Type B pancreatic cell (in vitro differentiated cells): ENCODE results near the gene SUCLG2. TPM values are rescaled to one million over a fixed set of nuclear protein-coding genes. Genes with fewer than 3 reads are reported as not detected.

Experiments used
- DNase-seq: peaks from one replicate; pipeline ENCODE4 v3.0.0; 2021; ENCODE audit warnings: mixed read lengths; ENCODE audit not compliant: unreplicated experiment; ENCODE audit errors: extremely low spot score
- H3K27ac Mint-ChIP-seq: 2 replicates; pipeline ENCODE4 v1.8.0; 2021; ENCODE audit warnings: mild to moderate bottlenecking, mixed read lengths
- H3K27me3 Mint-ChIP-seq: 2 replicates; pipeline ENCODE4 v1.8.0; 2021; ENCODE audit warnings: mixed read lengths
- H3K36me3 Mint-ChIP-seq: 2 replicates; pipeline ENCODE4 v1.8.0; 2021; ENCODE audit warnings: mixed read lengths
- H3K4me1 Mint-ChIP-seq: one replicate; pipeline ENCODE4 v1.8.0; 2021; ENCODE audit warnings: mixed read lengths; ENCODE audit not compliant: unreplicated experiment
- H3K4me3 Mint-ChIP-seq: 2 replicates; pipeline ENCODE4 v1.8.0; 2021; ENCODE audit warnings: mild to moderate bottlenecking, mixed read lengths
- H3K9me3 Mint-ChIP-seq: 2 replicates; pipeline ENCODE4 v1.8.0; 2021; ENCODE audit warnings: mixed read lengths
- total RNA-seq: library from RNA; stranded (reverse); gene quantifications from 2 replicates; pipeline ENCODE4 v1.2.1, GENCODE V29; 2021; ENCODE audit warnings: low replicate concordance
- TF ChIP-seq, protein P1 (sequence below): fragments of 200-600 bp; sonication (generic); conservative IDR thresholded peaks from 2 replicates; pipeline ENCODE4 v1.5.0; 2021; ENCODE audit warnings: antibody characterized with exemption, mild to moderate bottlenecking

Gene SUCLG2
- total RNA-seq, 1 donor from 2014 or later: 42.8 TPM

GRCh38 chr3:67691207-67691606, 36.8 kb upstream of the SUCLG2 start:
- Mint-ChIP-seq H3K4me1 (no peaks in the 10 kb centered on the region), H3K27me3 (no peaks in the 10 kb centered on the region), H3K4me3 (no peak overlapping the region), H3K36me3 (peaks cover 4% of the 10 kb centered on the region), H3K9me3 (peaks cover 5% of the 10 kb centered on the region), H3K27ac (no peak overlapping the region)
- no peak for DNase-seq
- TF ChIP-seq, protein P1, sequence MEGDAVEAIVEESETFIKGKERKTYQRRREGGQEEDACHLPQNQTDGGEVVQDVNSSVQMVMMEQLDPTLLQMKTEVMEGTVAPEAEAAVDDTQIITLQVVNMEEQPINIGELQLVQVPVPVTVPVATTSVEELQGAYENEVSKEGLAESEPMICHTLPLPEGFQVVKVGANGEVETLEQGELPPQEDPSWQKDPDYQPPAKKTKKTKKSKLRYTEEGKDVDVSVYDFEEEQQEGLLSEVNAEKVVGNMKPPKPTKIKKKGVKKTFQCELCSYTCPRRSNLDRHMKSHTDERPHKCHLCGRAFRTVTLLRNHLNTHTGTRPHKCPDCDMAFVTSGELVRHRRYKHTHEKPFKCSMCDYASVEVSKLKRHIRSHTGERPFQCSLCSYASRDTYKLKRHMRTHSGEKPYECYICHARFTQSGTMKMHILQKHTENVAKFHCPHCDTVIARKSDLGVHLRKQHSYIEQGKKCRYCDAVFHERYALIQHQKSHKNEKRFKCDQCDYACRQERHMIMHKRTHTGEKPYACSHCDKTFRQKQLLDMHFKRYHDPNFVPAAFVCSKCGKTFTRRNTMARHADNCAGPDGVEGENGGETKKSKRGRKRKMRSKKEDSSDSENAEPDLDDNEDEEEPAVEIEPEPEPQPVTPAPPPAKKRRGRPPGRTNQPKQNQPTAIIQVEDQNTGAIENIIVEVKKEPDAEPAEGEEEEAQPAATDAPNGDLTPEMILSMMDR: no peak

DNA sequence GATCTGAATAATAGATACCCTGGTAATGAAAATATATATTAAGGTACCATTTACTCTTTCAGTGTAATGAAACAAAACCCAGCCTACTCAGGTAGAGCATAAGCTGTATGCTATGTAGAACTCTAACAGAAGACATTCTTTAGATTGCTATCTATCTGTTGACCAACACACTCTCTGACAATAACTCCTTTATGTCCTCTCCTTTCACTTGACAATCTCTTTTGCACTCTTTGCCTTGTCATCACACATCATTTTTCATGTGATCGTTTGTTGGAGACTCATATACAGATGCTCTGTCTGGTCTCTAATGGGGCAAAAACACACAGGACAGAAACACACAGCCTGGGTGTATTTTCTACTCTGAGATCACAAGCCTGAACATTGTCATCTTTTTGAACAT, 35.4 kb upstream of the SUCLG2 start:
- H3K27me3 Mint-ChIP-seq: no peaks in the 10 kb centered on the region

DNA sequence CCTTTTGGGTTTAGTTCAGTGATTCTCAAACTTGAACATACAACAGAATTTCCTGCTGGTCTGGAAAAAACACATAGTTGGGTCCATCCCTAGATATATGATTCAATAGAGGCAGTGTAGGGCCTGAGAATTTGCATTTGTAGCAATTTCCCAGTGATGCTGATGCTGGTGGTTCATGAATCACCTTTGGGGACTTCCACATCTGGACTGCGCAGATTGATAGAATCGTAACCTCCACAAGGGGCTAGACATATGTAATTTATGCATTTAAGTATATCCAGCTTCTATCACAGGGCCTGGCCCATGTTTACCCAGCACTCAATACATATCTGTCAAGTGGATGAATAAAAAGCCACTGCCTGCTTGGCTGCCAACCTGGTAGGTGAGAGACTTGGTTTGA, 33.8 kb upstream of the SUCLG2 start:
- H3K36me3 Mint-ChIP-seq: no peaks in the 10 kb centered on the region
- H3K27me3 Mint-ChIP-seq: no peaks in the 10 kb centered on the region
- TF ChIP-seq, protein P1: no peak
- H3K27ac Mint-ChIP-seq: no peak overlapping the region
- peaks cover 5% of the 10 kb centered on the region for H3K9me3 Mint-ChIP-seq
- DNase-seq: no peak
- no peaks in the 10 kb centered on the region for H3K4me1 Mint-ChIP-seq
- H3K4me3 Mint-ChIP-seq: no peak overlapping the region

More for the DNA sequence above, 35.4 kb upstream of the SUCLG2 start:
- H3K4me1 Mint-ChIP-seq: no peaks in the 10 kb centered on the region
- H3K36me3 Mint-ChIP-seq: peaks cover 4% of the 10 kb centered on the region
- H3K4me3 Mint-ChIP-seq: no peak overlapping the region
- no peak for DNase-seq
- TF ChIP-seq, protein P1: no peak
- H3K27ac Mint-ChIP-seq: no peak overlapping the region
- H3K9me3 Mint-ChIP-seq: peaks cover 5% of the 10 kb centered on the region

DNA sequence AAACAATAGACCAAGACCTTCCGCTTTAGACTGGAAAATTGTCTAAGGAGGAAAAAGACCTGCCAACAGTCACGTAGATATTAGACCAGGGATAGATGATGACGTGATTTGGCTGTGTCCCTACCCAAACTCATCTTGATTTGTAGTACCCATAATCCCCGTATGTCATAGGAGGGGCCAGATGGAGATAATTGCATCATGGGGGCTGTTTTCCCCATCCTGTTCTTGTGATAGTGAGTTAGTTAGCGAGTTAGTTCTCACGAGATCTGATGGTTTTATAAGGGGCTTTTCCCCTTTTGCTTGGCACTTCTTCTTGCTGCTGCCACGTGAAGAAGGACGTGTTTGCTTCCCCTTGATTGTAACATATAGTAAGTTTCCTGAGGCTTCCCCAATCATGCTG, 31.7 kb upstream of the SUCLG2 start:
- Mint-ChIP-seq H3K9me3 (peaks cover 5% of the 10 kb centered on the region), H3K4me3 (no peak overlapping the region), H3K27ac (no peak overlapping the region), H3K27me3 (no peaks in the 10 kb centered on the region), H3K4me1 (no peaks in the 10 kb centered on the region), H3K36me3 (no peaks in the 10 kb centered on the region)
- DNase-seq: no peak
- TF ChIP-seq, protein P1: no peak

DNA sequence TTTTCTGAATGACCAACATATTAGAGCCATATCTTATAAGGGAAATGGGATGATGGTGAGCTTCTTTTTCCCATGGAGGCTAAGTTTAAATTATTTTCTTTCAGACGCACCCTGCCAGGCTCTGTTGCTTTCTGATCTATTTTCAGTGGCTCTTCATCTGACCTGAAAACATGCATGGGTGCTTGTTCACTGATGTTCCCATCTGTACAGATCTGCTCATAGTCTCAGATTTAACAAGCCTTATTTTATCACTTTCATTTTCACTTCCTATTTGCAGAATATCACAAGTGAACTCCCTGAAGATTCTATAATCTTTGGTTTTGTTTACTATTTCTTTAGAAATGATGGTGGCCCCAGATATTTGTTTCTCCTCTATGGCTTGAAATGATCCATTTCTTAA, 31.1 kb upstream of the SUCLG2 start:
- Mint-ChIP-seq H3K27ac (no peak overlapping the region), H3K9me3 (peaks cover 5% of the 10 kb centered on the region), H3K4me1 (no peaks in the 10 kb centered on the region), H3K36me3 (no peaks in the 10 kb centered on the region), H3K27me3 (no peaks in the 10 kb centered on the region), H3K4me3 (no peak overlapping the region)
- TF ChIP-seq, protein P1: no peak
- DNase-seq: no peak

DNA sequence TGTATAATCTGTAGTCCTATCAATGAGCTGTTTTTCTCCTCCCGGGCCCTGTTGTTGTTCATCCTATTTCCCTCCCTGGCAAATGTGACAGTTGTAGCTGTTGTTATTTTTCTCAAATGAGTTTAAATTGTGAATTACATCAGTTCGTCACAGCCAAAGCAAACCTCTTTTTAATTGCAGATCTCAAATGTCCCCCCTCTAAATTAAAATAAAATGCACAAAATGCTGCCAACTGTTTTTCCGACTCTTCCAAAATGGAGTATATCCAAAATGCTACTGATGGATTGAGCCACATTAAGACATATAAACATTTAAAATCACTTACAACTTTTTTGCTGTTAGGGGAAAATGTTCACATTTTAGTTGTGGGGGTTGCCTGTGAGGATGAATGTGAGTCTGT, 29.8 kb upstream of the SUCLG2 start:
- Mint-ChIP-seq H3K36me3 (no peaks in the 10 kb centered on the region), H3K4me3 (no peak overlapping the region), H3K4me1 (no peaks in the 10 kb centered on the region), H3K27ac (no peak overlapping the region), H3K27me3 (no peaks in the 10 kb centered on the region), H3K9me3 (no peaks in the 10 kb centered on the region)
- TF ChIP-seq, protein P1: no peak
- DNase-seq: no peak
